ENCODE data around the gene CPXM1. TPM values are rescaled to one million over a fixed set of nuclear protein-coding genes. Genes with fewer than 3 reads are reported as not detected.
A peak's percentile ranks its signal among the peaks of the same experiment; 100 is the strongest.
"Not testable (repeated sequence)": the region's sequence is repeated elsewhere in the genome, so short reads cannot be mapped to it uniquely, and the experiment has no call there.

The CPXM1 gene
- total and polyA plus RNA-seq, 2 experiments from 2014 or later, result 0.08 TPM; not detected in 1

DNA sequence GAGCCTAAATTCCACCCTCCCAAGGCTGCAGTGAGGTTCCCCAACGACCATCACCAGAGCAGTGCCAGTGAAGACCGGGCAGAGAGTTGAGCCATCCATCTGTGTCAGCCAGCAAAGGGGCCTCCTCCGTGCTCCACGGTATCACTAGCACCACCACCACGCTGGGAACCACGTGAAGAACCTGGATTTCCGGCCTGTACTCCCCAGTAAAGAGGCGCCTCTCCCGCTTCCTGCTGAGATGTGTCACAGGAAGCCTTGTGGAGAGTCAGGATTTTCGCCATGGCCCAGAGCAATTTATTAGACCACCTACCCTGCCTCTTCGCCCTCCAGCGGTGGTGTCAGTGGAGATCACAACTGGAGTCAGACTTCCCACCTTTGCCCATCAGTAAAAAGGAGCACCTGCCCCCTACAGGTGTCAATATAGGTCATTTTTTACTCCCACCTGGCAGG is 28.8 kb downstream of the CPXM1 start:
- Histone ChIP-seq H2AFZ (no peak overlapping the region), H3K9me3 (ENCODE audit: low read depth) (no peaks in the 10 kb centered on the region), H4K20me1 (ENCODE audit: insufficient read depth) (no peaks in the 10 kb centered on the region), H3K4me2 (ENCODE audit: unreplicated experiment) (no peak overlapping the region), H3K27ac (no peak overlapping the region), H3K79me2 (ENCODE audit: insufficient read depth) (no peaks in the 10 kb centered on the region), H3F3A (ENCODE audit: insufficient read depth) (no peaks in the 10 kb centered on the region), H3K9ac (no peak overlapping the region), H3K36me3 (ENCODE audit: low read depth) (no peaks in the 10 kb centered on the region), H3K27me3 (replicated peaks; ENCODE audit: insufficient read depth) (peaks cover 27% of the 10 kb centered on the region), H3K4me1 (ENCODE audit: insufficient read depth) (peaks cover 9% of the 10 kb centered on the region; the same call in 1 of the 2 replicates), H3K4me3 (no peak overlapping the region), H3K9me2 (ENCODE audit: insufficient read depth) (no peaks in the 10 kb centered on the region)
- no peak for TF ChIP-seq EZH2phosphoT487 (IDR thresholded peaks at IDR 0.05; ENCODE audit: insufficient read depth, low read depth)
- no peak for TF ChIP-seq EZH2 (IDR thresholded peaks at IDR 0.05; ENCODE audit: insufficient read depth, poor library complexity, severe bottlenecking)
- DNase-seq, result no peak
- in situ Hi-C loops (cut with MboI), result no loop called here
- WGBS, 2 experiments (ENCODE audit: low coverage in 1 of 2, low lambda C conversion rate in 2 of 2, missing lambda C conversion rate in 2 of 2), result 48 to 55% methylated on average over 12 of the region's 12 CpGs

DNA sequence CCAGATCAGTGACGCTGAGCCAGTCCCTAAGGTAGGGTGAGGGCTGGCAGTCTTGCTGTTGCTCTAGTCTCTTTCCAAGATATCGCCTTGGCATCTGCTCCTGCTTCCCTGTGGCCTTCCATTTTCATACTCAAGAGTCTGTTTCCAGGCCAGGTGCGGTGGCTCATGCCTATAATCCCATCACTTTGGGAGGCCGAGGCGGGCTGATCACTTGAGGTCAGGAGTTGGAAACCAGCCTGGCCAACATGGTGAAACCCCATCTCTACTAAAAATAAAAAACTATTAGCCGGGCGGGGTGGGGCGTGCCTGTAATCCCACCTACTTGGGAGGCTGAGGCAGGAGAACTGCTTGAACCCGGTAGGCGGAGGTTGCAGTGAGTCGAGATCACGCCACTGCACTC is 30.3 kb downstream of the CPXM1 start:
- H2AFZ ChIP-seq; H3K79me2 ChIP-seq (ENCODE audit: insufficient read depth); H3K9me2 ChIP-seq (ENCODE audit: insufficient read depth); DNase-seq; H3K36me3 ChIP-seq (ENCODE audit: low read depth); H3K9ac ChIP-seq; H3K9me3 ChIP-seq (ENCODE audit: low read depth); H3K4me1 ChIP-seq (ENCODE audit: insufficient read depth); H3K4me2 ChIP-seq (ENCODE audit: unreplicated experiment); in situ Hi-C loops (cut with MboI); H3K4me3 ChIP-seq; H3K27ac ChIP-seq; H3F3A ChIP-seq (ENCODE audit: insufficient read depth); H4K20me1 ChIP-seq (ENCODE audit: insufficient read depth): not testable (repeated sequence)
- H3K27me3 ChIP-seq (replicated peaks; ENCODE audit: insufficient read depth), result peaks cover 35% of the 10 kb centered on the region
- WGBS, 2 experiments (ENCODE audit: low coverage in 1 of 2, low lambda C conversion rate in 2 of 2, missing lambda C conversion rate in 2 of 2), result 77 to 87% methylated on average over 12 of the region's 12 CpGs

DNA sequence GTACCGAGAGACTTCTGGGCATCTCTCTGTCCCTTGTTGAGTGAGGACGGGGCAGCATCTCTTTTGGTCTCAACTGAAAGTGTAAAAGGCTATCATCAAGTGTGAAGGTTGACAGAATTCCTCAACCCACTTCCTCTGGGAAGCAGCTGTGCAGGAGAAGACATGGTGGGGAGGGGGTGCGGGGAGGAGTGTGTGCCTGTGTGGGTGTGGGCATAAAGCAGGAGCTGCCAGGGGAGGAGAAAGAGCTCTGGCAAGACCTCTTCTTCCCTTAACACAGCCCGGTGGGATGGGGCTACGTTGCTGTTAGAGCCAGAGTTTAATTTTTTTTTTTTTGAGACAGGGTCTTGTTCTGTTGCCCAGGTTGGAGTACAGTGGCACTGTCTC is 31.8 kb downstream of the CPXM1 start:
- Histone ChIP-seq H3K4me2 (ENCODE audit: unreplicated experiment) (no peak overlapping the region), H3K27ac (no peak overlapping the region), H3K9me2 (ENCODE audit: insufficient read depth) (no peaks in the 10 kb centered on the region), H3K4me1 (ENCODE audit: insufficient read depth) (peaks cover 9% of the 10 kb centered on the region; the same call in 1 of the 2 replicates), H3K9ac (no peak overlapping the region), H3K27me3 (replicated peaks; ENCODE audit: insufficient read depth) (peaks cover 49% of the 10 kb centered on the region), H3K9me3 (ENCODE audit: low read depth) (no peaks in the 10 kb centered on the region), H3K4me3 (no peak overlapping the region), H3K79me2 (ENCODE audit: insufficient read depth) (no peaks in the 10 kb centered on the region), H3K36me3 (ENCODE audit: low read depth) (no peaks in the 10 kb centered on the region), H2AFZ (no peak overlapping the region), H3F3A (ENCODE audit: insufficient read depth) (no peaks in the 10 kb centered on the region), H4K20me1 (ENCODE audit: insufficient read depth) (no peaks in the 10 kb centered on the region)
- in situ Hi-C loops (cut with MboI), result no loop called here
- TF ChIP-seq EZH2 (IDR thresholded peaks at IDR 0.05; ENCODE audit: insufficient read depth, poor library complexity, severe bottlenecking) (no peak), EZH2phosphoT487 (IDR thresholded peaks at IDR 0.05; ENCODE audit: insufficient read depth, low read depth) (no peak)
- no peak for DNase-seq
- WGBS, 2 experiments (ENCODE audit: low coverage in 1 of 2, low lambda C conversion rate in 2 of 2, missing lambda C conversion rate in 2 of 2), result 26 to 27% methylated on average over 5 of the region's 5 CpGs

DNA sequence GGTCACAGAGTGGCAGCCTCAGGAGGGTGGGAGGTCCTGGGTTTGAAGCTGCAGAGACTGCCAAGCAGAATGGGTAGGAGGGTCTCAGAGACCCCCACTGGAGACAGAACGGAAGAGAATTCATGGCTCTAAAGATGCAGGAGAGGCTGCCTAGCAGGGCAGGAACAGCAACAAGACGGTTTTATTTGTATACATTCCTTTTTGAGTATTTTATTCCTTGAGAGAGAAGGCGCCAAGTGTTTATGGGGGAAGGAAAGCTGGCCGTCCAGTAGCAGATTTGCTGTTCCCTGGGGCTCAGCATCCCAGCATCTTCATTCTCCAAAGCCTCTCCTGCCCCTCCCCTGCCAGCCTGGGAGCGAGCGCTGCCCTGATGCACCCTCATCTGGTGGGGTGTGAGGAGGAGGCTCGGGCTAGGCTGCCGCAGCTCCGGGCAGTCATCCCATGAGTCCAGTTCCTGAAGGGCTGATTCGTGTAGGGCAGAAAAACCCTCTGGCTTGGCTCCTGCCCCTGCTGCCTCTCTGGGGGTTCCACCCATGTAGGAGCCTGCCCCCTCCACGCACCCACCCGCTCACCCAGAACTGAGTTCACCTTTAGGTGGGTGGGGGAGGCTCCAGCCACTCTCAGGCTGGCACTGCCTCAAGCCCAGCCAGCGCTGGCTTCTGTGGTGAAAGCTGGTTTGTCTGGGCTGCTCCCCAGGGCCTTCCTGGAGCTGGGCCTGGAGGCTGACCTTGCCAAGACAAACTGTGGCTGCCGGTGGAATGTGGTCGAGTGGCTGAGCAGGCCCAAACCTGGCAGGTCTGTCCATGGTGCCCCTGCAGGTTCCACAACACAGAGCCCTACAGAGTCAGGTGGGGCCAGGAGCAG is 32.4 kb downstream of the CPXM1 start:
- Histone ChIP-seq H3K4me3 (no peak overlapping the region), H4K20me1 (ENCODE audit: insufficient read depth) (no peaks in the 10 kb centered on the region), H3K4me1 (ENCODE audit: insufficient read depth) (peaks cover 9% of the 10 kb centered on the region; the same call in 1 of the 2 replicates), H3F3A (ENCODE audit: insufficient read depth) (no peaks in the 10 kb centered on the region), H3K9me2 (ENCODE audit: insufficient read depth) (no peaks in the 10 kb centered on the region), H3K9ac (no peak overlapping the region), H3K79me2 (ENCODE audit: insufficient read depth) (no peaks in the 10 kb centered on the region), H2AFZ (no peak overlapping the region), H3K27ac (no peak overlapping the region), H3K36me3 (ENCODE audit: low read depth) (no peaks in the 10 kb centered on the region), H3K9me3 (ENCODE audit: low read depth) (no peaks in the 10 kb centered on the region), H3K27me3 (replicated peaks; ENCODE audit: insufficient read depth) (peaks cover 52% of the 10 kb centered on the region), H3K4me2 (ENCODE audit: unreplicated experiment) (peak overlapping the region; percentile 8)
- 26 to 29% methylated on average over 14 to 15 of the region's 15 CpGs for WGBS, 2 experiments (ENCODE audit: low coverage in 1 of 2, low lambda C conversion rate in 2 of 2, missing lambda C conversion rate in 2 of 2)
- peak; percentile 75 for DNase-seq
- in situ Hi-C loops (cut with MboI), result no loop called here
- TF ChIP-seq EZH2phosphoT487 (IDR thresholded peaks at IDR 0.05; ENCODE audit: insufficient read depth, low read depth), result 0 out of 2 replicates have a peak, but pooled peaks have one; percentile 35
- TF ChIP-seq EZH2 (IDR thresholded peaks at IDR 0.05; ENCODE audit: insufficient read depth, poor library complexity, severe bottlenecking), result no peak
